ENCODE data around the gene PUS1.
"Not testable (repeated sequence)": the region's sequence is repeated elsewhere in the genome, so short reads cannot be mapped to it uniquely, and the experiment has no call there.

PUS1 gene

DNA sequence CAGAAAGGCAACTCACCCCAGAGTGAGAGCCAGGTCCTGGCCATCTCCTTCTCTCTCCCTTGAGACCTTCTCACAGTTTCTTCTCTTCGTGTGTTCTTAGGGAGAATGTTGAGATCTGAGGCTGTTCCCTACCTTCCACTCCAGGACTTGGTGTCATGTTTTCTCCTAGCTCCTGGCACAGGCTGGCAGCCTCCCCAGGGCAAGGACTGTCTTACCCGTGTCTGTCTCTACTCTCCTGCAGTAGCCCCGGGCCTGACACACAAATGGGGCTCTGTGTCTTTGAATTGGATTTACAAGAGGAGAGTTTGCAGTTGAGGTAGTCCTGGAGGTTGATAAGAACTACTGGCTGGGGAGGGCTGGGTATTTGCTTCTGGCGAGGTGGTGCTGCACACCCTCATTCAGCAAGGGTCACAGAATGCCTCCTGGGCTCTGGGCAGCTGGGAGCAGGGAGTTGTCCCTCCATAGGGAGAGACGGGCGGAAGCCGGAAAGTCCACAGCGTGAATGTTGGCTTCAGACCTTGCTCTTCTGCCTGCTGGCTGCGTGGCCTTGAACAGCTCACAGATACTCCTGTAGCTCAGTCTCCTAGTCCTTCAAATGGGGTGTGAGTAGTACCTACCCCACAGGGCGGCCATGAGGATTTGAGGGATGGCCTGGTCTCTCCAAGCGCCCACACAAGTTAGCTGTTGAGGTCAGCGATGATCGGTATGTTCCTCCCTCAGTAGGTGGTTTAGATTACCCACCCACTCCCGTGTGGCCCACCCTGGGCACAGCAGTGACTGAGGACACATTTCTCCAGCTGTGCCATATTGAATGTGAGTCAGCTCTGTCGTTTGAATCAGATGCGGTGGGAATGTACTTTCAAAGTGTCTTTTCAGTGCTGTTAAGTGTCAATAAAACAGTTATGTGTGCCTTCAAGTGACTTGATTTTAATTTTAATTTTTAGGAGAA, 30.8 kb downstream of the PUS1 start:
- DNase-seq (ENCODE audit: low read depth): no peak

GRCh38 chr12:131960590-131961325, 31.7 kb downstream of the PUS1 start:
- not testable (repeated sequence) for DNase-seq (ENCODE audit: low read depth); H3K9ac ChIP-seq (ENCODE audit: low read length); H3K4me3 ChIP-seq (ENCODE audit: low read length); H3K27me3 ChIP-seq (replicated peaks; ENCODE audit: control insufficient read depth, insufficient read depth, low read length); H3K9me3 ChIP-seq (ENCODE audit: control insufficient read depth, low read length)
- Histone ChIP-seq H3K36me3 (ENCODE audit: control insufficient read depth, insufficient read depth, low read length, severe bottlenecking) (peaks cover 16% of the 10 kb centered on the region), H3K4me1 (ENCODE audit: control insufficient read depth, insufficient read depth, low read length) (peaks cover 39% of the 10 kb centered on the region)

More for the DNA sequence above, 30.8 kb downstream of the PUS1 start:
- Histone ChIP-seq H3K4me1 (ENCODE audit: control insufficient read depth, insufficient read depth, low read length) (peaks cover 32% of the 10 kb centered on the region), H3K9me3 (ENCODE audit: control insufficient read depth, low read length) (no peaks in the 10 kb centered on the region), H3K9ac (ENCODE audit: low read length) (peak overlapping the region; percentile 35), H3K27me3 (replicated peaks; ENCODE audit: control insufficient read depth, insufficient read depth, low read length) (no peaks in the 10 kb centered on the region), H3K4me3 (ENCODE audit: low read length) (no peak overlapping the region), H3K36me3 (ENCODE audit: control insufficient read depth, insufficient read depth, low read length, severe bottlenecking) (peaks cover 16% of the 10 kb centered on the region)

DNA sequence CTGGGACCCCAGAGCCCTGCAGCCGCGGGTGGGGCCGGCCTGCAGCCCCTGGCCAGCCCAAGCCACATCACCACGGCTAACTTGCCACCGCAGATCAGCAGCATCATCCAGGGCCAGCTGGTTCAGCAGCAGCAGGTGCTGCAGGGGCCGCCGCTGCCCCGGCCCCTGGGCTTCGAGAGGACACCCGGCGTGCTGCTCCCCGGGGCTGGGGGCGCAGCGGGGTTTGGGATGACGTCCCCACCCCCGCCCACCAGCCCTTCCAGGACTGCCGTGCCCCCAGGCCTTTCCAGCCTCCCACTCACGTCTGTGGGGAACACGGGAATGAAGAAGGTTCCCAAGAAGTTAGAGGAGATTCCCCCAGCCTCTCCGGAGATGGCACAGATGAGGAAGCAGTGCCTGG, 32.3 kb downstream of the PUS1 start:
- peaks cover 33% of the 10 kb centered on the region for H3K4me1 ChIP-seq (ENCODE audit: control insufficient read depth, insufficient read depth, low read length)
- not testable (repeated sequence) for H3K9ac ChIP-seq (ENCODE audit: low read length); H3K9me3 ChIP-seq (ENCODE audit: control insufficient read depth, low read length); DNase-seq (ENCODE audit: low read depth); H3K4me3 ChIP-seq (ENCODE audit: low read length); H3K27me3 ChIP-seq (replicated peaks; ENCODE audit: control insufficient read depth, insufficient read depth, low read length)
- H3K36me3 ChIP-seq (ENCODE audit: control insufficient read depth, insufficient read depth, low read length, severe bottlenecking): peaks cover 16% of the 10 kb centered on the region

GRCh38 chr12:131962069-131962468, 33.0 kb downstream of the PUS1 start:
- no peak overlapping the region for H3K4me3 ChIP-seq (ENCODE audit: low read length)
- no peaks in the 10 kb centered on the region for H3K27me3 ChIP-seq (replicated peaks; ENCODE audit: control insufficient read depth, insufficient read depth, low read length)
- peaks cover 30% of the 10 kb centered on the region for H3K4me1 ChIP-seq (ENCODE audit: control insufficient read depth, insufficient read depth, low read length)
- H3K36me3 ChIP-seq (ENCODE audit: control insufficient read depth, insufficient read depth, low read length, severe bottlenecking): peaks cover 16% of the 10 kb centered on the region
- no peak overlapping the region for H3K9ac ChIP-seq (ENCODE audit: low read length)
- no peaks in the 10 kb centered on the region for H3K9me3 ChIP-seq (ENCODE audit: control insufficient read depth, low read length)
- no peak for DNase-seq (ENCODE audit: low read depth)

GRCh38 chr12:131963381-131963780, 34.3 kb downstream of the PUS1 start:
- DNase-seq (ENCODE audit: low read depth): no peak
- no peaks in the 10 kb centered on the region for H3K27me3 ChIP-seq (replicated peaks; ENCODE audit: control insufficient read depth, insufficient read depth, low read length)
- no peak overlapping the region for H3K4me3 ChIP-seq (ENCODE audit: low read length)
- H3K9me3 ChIP-seq (ENCODE audit: control insufficient read depth, low read length): no peaks in the 10 kb centered on the region
- no peak overlapping the region for H3K9ac ChIP-seq (ENCODE audit: low read length)
- peaks cover 16% of the 10 kb centered on the region for H3K36me3 ChIP-seq (ENCODE audit: control insufficient read depth, insufficient read depth, low read length, severe bottlenecking)
- peaks cover 22% of the 10 kb centered on the region for H3K4me1 ChIP-seq (ENCODE audit: control insufficient read depth, insufficient read depth, low read length)

- no peak overlapping the region for H3K4me3 ChIP-seq (ENCODE audit: low read length)
- no peak overlapping the region for H3K9ac ChIP-seq (ENCODE audit: low read length)
- H3K4me1 ChIP-seq (ENCODE audit: control insufficient read depth, insufficient read depth, low read length): peaks cover 12% of the 10 kb centered on the region
- no peak for DNase-seq (ENCODE audit: low read depth)
- H3K9me3 ChIP-seq (ENCODE audit: control insufficient read depth, low read length): no peaks in the 10 kb centered on the region
- H3K36me3 ChIP-seq (ENCODE audit: control insufficient read depth, insufficient read depth, low read length, severe bottlenecking): peaks cover 16% of the 10 kb centered on the region
- no peaks in the 10 kb centered on the region for H3K27me3 ChIP-seq (replicated peaks; ENCODE audit: control insufficient read depth, insufficient read depth, low read length)
Measured at GRCh38 chr12:131965073-131965472, 36.0 kb downstream of the PUS1 start.

GRCh38 chr12:131971226-131971625, 42.1 kb downstream of the PUS1 start:
- H3K27me3 ChIP-seq (replicated peaks; ENCODE audit: control insufficient read depth, insufficient read depth, low read length): no peaks in the 10 kb centered on the region
- no peaks in the 10 kb centered on the region for H3K9me3 ChIP-seq (ENCODE audit: control insufficient read depth, low read length)
- H3K9ac ChIP-seq (ENCODE audit: low read length): no peak overlapping the region
- H3K36me3 ChIP-seq (ENCODE audit: control insufficient read depth, insufficient read depth, low read length, severe bottlenecking): no peaks in the 10 kb centered on the region
- DNase-seq (ENCODE audit: low read depth): no peak
- no peak overlapping the region for H3K4me3 ChIP-seq (ENCODE audit: low read length)
- no peaks in the 10 kb centered on the region for H3K4me1 ChIP-seq (ENCODE audit: control insufficient read depth, insufficient read depth, low read length)

DNA sequence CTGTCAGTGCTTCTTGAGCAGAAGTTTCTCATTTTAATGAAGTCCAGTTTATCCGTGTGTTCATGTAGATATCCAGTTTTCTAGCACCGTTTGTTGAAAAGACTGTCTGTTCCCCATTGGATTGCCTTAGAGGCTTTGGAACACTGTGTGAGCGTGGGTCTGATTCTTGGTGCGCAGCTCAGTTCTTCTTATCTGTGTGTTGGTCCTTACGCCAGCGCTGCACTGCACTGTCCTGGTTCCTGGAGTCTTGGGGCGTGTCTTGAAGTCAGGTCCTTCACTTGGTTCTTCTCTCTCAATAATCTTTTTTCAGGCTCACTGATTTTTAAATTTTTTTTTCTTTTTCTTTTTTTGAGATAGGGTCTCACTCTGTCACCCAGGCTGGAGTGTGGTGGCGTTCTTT, 46.2 kb downstream of the PUS1 start:
- H3K27me3 ChIP-seq (replicated peaks; ENCODE audit: control insufficient read depth, insufficient read depth, low read length): no peaks in the 10 kb centered on the region
- H3K9ac ChIP-seq (ENCODE audit: low read length): no peak overlapping the region
- no peaks in the 10 kb centered on the region for H3K9me3 ChIP-seq (ENCODE audit: control insufficient read depth, low read length)
- no peak for DNase-seq (ENCODE audit: low read depth)
- H3K36me3 ChIP-seq (ENCODE audit: control insufficient read depth, insufficient read depth, low read length, severe bottlenecking): peaks cover 3% of the 10 kb centered on the region
- no peak overlapping the region for H3K4me3 ChIP-seq (ENCODE audit: low read length)
- H3K4me1 ChIP-seq (ENCODE audit: control insufficient read depth, insufficient read depth, low read length): no peaks in the 10 kb centered on the region

DNA sequence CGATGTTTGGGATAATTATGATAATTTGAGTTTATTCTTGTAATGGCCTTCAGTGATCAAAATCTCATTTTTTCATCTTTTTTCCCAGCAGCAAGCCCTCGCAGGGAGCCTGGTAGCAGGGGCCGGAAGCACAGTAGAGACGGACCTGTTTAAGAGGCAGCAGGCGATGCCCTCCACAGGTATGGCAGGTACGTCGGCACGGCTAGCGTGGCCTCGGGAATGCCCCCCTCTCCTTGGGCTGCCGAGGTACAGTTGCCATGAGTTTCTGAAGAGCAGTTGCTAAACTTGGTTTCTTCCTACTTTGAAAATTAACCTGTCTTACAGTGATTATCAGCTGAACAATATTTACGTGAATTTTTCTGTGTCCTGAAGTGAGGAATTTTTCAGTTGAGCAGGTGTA, 50.5 kb downstream of the PUS1 start:
- Histone ChIP-seq H3K4me3 (ENCODE audit: low read length) (no peak overlapping the region), H3K9me3 (ENCODE audit: control insufficient read depth, low read length) (no peaks in the 10 kb centered on the region)
- DNase-seq (ENCODE audit: low read depth): no peak

GRCh38 chr12:131980263-131980662, 51.2 kb downstream of the PUS1 start:
- peak; percentile 3 for DNase-seq (ENCODE audit: low read depth)
- Histone ChIP-seq H3K4me1 (ENCODE audit: control insufficient read depth, insufficient read depth, low read length) (no peaks in the 10 kb centered on the region), H3K9ac (ENCODE audit: low read length) (no peak overlapping the region), H3K27me3 (replicated peaks; ENCODE audit: control insufficient read depth, insufficient read depth, low read length) (no peaks in the 10 kb centered on the region), H3K36me3 (ENCODE audit: control insufficient read depth, insufficient read depth, low read length, severe bottlenecking) (peaks cover 38% of the 10 kb centered on the region), H3K9me3 (ENCODE audit: control insufficient read depth, low read length) (no peaks in the 10 kb centered on the region), H3K4me3 (ENCODE audit: low read length) (no peak overlapping the region)

More for the DNA sequence above, 50.5 kb downstream of the PUS1 start:
- no peak overlapping the region for H3K9ac ChIP-seq (ENCODE audit: low read length)
- no peaks in the 10 kb centered on the region for H3K27me3 ChIP-seq (replicated peaks; ENCODE audit: control insufficient read depth, insufficient read depth, low read length)
- H3K36me3 ChIP-seq (ENCODE audit: control insufficient read depth, insufficient read depth, low read length, severe bottlenecking): peaks cover 34% of the 10 kb centered on the region
- no peaks in the 10 kb centered on the region for H3K4me1 ChIP-seq (ENCODE audit: control insufficient read depth, insufficient read depth, low read length)

GRCh38 chr12:131981388-131981787, 52.3 kb downstream of the PUS1 start:
- DNase-seq (ENCODE audit: low read depth): no peak
- H3K4me1 ChIP-seq (ENCODE audit: control insufficient read depth, insufficient read depth, low read length): no peaks in the 10 kb centered on the region
- peaks cover 46% of the 10 kb centered on the region for H3K36me3 ChIP-seq (ENCODE audit: control insufficient read depth, insufficient read depth, low read length, severe bottlenecking)

More at GRCh38 chr12:131981388-131981787, 52.3 kb downstream of the PUS1 start:
- no peaks in the 10 kb centered on the region for H3K27me3 ChIP-seq (replicated peaks; ENCODE audit: control insufficient read depth, insufficient read depth, low read length)
- H3K4me3 ChIP-seq (ENCODE audit: low read length): no peak overlapping the region
- no peaks in the 10 kb centered on the region for H3K9me3 ChIP-seq (ENCODE audit: control insufficient read depth, low read length)
- H3K9ac ChIP-seq (ENCODE audit: low read length): no peak overlapping the region
